Measurements from ENCODE around the gene HM13. TPM values are rescaled to one million over a fixed set of nuclear protein-coding genes. Genes with fewer than 3 reads are reported as not detected.
A peak's percentile ranks its signal among the peaks of the same experiment; 100 is the strongest.

Gene HM13
- total RNA-seq, 1 experiment from 2014 or later = 272 TPM

DNA sequence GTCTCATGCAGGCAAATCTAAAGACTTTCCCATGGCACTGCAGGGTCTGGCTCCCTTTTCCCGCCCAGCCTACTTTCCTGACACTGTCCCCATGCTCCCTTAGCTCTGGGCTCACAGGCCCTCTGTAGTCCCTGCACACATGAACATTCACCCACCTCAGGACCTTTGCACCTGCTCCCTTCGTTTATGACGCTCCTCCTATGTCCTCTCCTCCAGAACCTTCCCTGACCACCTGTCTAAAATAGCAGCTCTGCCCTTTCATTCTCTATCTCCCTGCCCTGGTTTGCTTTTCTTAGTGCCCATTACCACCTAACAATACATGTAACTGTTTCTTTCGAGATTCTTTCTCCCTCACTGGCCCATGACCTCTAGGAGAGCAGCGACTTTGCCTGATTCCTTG, 22.3 kb downstream of the HM13 start:
- Histone ChIP-seq H3K4me3 (no peak overlapping the region), H3F3A (ENCODE audit: insufficient read depth, low read depth) (peaks cover 32% of the 10 kb centered on the region; the same call in 1 of the 2 replicates), H4K20me1 (ENCODE audit: insufficient read depth) (peaks cover 15% of the 10 kb centered on the region; the same call in 1 of the 2 replicates), H3K27me3 (ENCODE audit: insufficient read depth, low read depth) (no peaks in the 10 kb centered on the region), H3K79me2 (ENCODE audit: low read depth) (peaks cover 23% of the 10 kb centered on the region), H3K4me1 (replicated peaks; ENCODE audit: insufficient read depth) (peaks cover 34% of the 10 kb centered on the region), H3K4me2 (no peak overlapping the region), H2AFZ (no peak overlapping the region), H3K9me3 (ENCODE audit: insufficient read depth, low read depth) (no peaks in the 10 kb centered on the region), H3K9me2 (ENCODE audit: insufficient read depth) (no peaks in the 10 kb centered on the region), H3K36me3 (ENCODE audit: low read depth) (peaks cover 41% of the 10 kb centered on the region), H3K27ac (no peak overlapping the region)
- TF ChIP-seq, protein P1, sequence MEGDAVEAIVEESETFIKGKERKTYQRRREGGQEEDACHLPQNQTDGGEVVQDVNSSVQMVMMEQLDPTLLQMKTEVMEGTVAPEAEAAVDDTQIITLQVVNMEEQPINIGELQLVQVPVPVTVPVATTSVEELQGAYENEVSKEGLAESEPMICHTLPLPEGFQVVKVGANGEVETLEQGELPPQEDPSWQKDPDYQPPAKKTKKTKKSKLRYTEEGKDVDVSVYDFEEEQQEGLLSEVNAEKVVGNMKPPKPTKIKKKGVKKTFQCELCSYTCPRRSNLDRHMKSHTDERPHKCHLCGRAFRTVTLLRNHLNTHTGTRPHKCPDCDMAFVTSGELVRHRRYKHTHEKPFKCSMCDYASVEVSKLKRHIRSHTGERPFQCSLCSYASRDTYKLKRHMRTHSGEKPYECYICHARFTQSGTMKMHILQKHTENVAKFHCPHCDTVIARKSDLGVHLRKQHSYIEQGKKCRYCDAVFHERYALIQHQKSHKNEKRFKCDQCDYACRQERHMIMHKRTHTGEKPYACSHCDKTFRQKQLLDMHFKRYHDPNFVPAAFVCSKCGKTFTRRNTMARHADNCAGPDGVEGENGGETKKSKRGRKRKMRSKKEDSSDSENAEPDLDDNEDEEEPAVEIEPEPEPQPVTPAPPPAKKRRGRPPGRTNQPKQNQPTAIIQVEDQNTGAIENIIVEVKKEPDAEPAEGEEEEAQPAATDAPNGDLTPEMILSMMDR (conservative IDR thresholded peaks at IDR 0.05) = no peak
- TF ChIP-seq EZH2 (IDR thresholded peaks at IDR 0.05; ENCODE audit: low read depth) = no peak
- no TSS peak for BruUV-seq (replicated peaks)
- DNase-seq = no peak
- CTCF ChIA-PET = no interaction called here
- intact Hi-C loops (cut with micrococcal nuclease; ENCODE audit: unreplicated experiment) = no loop called here
- POLR2A ChIA-PET (ENCODE audit: unreplicated experiment) = no interaction called here

DNA sequence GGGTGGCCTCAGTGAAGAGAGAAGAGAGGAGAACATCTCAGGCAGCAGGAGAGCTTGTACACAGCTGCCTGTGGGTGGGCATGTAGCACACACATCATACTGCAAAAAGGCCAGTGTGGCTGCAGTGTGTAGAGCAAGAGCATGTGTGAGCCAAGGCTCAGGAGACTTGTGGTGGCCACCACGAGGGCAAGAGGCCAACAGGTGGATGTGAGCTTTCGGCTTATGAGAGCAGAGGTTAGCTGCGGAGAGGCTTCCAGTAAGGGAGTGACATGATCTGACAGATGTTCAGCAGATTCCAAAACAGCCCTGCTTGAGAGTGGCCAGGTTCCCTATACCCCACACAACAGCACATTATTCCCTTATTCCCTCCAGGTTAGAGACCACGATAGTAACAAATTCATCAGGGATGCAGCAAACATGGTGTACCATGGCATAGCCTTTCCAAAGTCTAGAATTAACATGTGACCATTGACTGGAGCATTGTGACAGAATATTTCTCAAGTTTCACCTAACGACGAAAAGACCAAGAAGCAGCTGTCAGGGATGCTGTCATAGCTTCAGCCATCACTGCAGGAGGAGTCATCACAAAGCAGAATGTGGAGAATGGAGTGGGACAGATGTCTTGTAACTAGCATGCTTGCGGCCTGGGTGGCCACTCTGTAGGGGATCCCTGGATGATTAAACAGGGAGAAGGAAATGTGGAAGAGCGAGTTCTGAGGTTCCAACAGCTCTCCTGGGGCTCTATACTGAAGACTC, 23.1 kb downstream of the HM13 start:
- H3K79me2 ChIP-seq (ENCODE audit: low read depth) = peaks cover 23% of the 10 kb centered on the region
- ChIA-PET CTCF (no interaction called here), POLR2A (ENCODE audit: unreplicated experiment) (no interaction called here)
- H3K4me2 ChIP-seq = no peak overlapping the region
- no peaks in the 10 kb centered on the region for H3K27me3 ChIP-seq (ENCODE audit: insufficient read depth, low read depth)
- peaks cover 34% of the 10 kb centered on the region for H3K36me3 ChIP-seq (ENCODE audit: low read depth)
- no peaks in the 10 kb centered on the region for H3K9me3 ChIP-seq (ENCODE audit: insufficient read depth, low read depth)
- intact Hi-C loops (cut with micrococcal nuclease; ENCODE audit: unreplicated experiment) = no loop called here
- H3K4me1 ChIP-seq (replicated peaks; ENCODE audit: insufficient read depth) = peaks cover 41% of the 10 kb centered on the region
- peak overlapping the region; percentile 89; the same call in 1 of the 2 replicates for H3K27ac ChIP-seq
- no peaks in the 10 kb centered on the region for H3K9me2 ChIP-seq (ENCODE audit: insufficient read depth)
- no peak for DNase-seq
- no peak overlapping the region for H2AFZ ChIP-seq
- BruUV-seq (replicated peaks) = no TSS peak
- H4K20me1 ChIP-seq (ENCODE audit: insufficient read depth) = peaks cover 11% of the 10 kb centered on the region; the same call in 1 of the 2 replicates
- H3K4me3 ChIP-seq = no peak overlapping the region
- H3F3A ChIP-seq (ENCODE audit: insufficient read depth, low read depth) = peaks cover 39% of the 10 kb centered on the region
- TF ChIP-seq EZH2 (IDR thresholded peaks at IDR 0.05; ENCODE audit: low read depth) = no peak
- TF ChIP-seq, protein P1 (conservative IDR thresholded peaks at IDR 0.05) = no peak

GRCh38 chr20:31537890-31538289, 23.6 kb downstream of the HM13 start:
- ChIA-PET POLR2A (ENCODE audit: unreplicated experiment) (no interaction called here), CTCF (no interaction called here)
- Histone ChIP-seq H3K27ac (peak overlapping the region; percentile 89; the same call in 1 of the 2 replicates), H3K4me3 (no peak overlapping the region), H4K20me1 (ENCODE audit: insufficient read depth) (0 out of 2 replicates have a peak, but pooled peaks cover 8% of the 10 kb centered on the region), H3K27me3 (ENCODE audit: insufficient read depth, low read depth) (no peaks in the 10 kb centered on the region), H3F3A (ENCODE audit: insufficient read depth, low read depth) (peaks cover 45% of the 10 kb centered on the region), H2AFZ (no peak overlapping the region), H3K9me2 (ENCODE audit: insufficient read depth) (no peaks in the 10 kb centered on the region), H3K36me3 (ENCODE audit: low read depth) (peaks cover 37% of the 10 kb centered on the region), H3K79me2 (ENCODE audit: low read depth) (peaks cover 23% of the 10 kb centered on the region), H3K9me3 (ENCODE audit: insufficient read depth, low read depth) (no peaks in the 10 kb centered on the region), H3K4me2 (no peak overlapping the region), H3K4me1 (replicated peaks; ENCODE audit: insufficient read depth) (peaks cover 47% of the 10 kb centered on the region)
- TF ChIP-seq EZH2 (IDR thresholded peaks at IDR 0.05; ENCODE audit: low read depth) = no peak
- TF ChIP-seq, protein P1 (conservative IDR thresholded peaks at IDR 0.05) = no peak
- DNase-seq = no peak
- BruUV-seq (replicated peaks) = no TSS peak
- intact Hi-C loops (cut with micrococcal nuclease; ENCODE audit: unreplicated experiment) = no loop called here

Data from PC-9 (cell line).